Measurements from ENCODE around the gene LRFN2. TPM values are rescaled to one million over a fixed set of nuclear protein-coding genes. Genes with fewer than 3 reads are reported as not detected.

LRFN2 gene
- total RNA-seq, 1 donor from 2014 or later = not detected

DNA sequence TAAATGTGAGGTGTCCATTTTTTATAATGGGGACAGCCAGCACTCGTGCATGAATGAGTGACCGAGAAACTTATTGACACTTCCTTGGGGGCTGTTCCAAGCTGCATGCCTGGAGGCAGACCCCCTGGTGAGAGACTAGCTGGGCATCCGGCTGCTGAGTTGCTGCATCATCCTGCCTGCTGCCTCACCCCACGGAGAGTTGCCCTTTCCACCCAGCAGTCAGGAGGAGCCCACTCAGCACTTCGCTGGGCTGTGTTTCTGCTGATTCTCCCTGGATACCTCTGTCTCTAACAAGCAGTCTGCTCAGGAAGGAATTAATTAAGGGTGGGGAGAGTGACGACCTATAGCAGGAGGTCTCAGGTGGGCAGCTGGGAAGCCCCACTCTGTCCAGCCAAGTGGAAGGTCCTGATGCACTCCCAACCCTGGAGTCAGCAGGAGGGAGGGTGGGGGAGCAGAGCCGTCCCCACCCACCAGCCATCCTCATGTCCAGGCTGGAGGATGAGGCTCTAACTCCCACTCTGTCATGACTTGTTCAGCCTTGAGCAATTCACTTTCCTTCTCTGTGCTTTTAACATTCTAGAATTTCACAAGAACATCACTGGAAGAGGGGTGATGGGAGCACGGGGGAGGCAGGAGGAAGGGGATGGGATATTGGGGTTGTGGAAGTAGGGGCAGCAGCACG is 177.3 kb downstream of the LRFN2 start:
- Mint-ChIP-seq H3K4me3 (no peak overlapping the region), H3K36me3 (ENCODE audit: low read depth) (no peaks in the 10 kb centered on the region), H3K4me1 (no peaks in the 10 kb centered on the region), H3K27ac (no peak overlapping the region), H3K27me3 (peaks cover 2% of the 10 kb centered on the region), H3K9me3 (no peaks in the 10 kb centered on the region)
- intact Hi-C loops (cut with micrococcal nuclease) = no loop called here
- ATAC-seq (ENCODE audit: low read depth) = no peak
- ChIA-PET POLR2A (no interaction called here), CTCF (no interaction called here)
- TF ChIP-seq, protein P1, sequence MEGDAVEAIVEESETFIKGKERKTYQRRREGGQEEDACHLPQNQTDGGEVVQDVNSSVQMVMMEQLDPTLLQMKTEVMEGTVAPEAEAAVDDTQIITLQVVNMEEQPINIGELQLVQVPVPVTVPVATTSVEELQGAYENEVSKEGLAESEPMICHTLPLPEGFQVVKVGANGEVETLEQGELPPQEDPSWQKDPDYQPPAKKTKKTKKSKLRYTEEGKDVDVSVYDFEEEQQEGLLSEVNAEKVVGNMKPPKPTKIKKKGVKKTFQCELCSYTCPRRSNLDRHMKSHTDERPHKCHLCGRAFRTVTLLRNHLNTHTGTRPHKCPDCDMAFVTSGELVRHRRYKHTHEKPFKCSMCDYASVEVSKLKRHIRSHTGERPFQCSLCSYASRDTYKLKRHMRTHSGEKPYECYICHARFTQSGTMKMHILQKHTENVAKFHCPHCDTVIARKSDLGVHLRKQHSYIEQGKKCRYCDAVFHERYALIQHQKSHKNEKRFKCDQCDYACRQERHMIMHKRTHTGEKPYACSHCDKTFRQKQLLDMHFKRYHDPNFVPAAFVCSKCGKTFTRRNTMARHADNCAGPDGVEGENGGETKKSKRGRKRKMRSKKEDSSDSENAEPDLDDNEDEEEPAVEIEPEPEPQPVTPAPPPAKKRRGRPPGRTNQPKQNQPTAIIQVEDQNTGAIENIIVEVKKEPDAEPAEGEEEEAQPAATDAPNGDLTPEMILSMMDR (IDR thresholded peaks at IDR 0.05) = no peak
- DNase-seq = no peak

DNA sequence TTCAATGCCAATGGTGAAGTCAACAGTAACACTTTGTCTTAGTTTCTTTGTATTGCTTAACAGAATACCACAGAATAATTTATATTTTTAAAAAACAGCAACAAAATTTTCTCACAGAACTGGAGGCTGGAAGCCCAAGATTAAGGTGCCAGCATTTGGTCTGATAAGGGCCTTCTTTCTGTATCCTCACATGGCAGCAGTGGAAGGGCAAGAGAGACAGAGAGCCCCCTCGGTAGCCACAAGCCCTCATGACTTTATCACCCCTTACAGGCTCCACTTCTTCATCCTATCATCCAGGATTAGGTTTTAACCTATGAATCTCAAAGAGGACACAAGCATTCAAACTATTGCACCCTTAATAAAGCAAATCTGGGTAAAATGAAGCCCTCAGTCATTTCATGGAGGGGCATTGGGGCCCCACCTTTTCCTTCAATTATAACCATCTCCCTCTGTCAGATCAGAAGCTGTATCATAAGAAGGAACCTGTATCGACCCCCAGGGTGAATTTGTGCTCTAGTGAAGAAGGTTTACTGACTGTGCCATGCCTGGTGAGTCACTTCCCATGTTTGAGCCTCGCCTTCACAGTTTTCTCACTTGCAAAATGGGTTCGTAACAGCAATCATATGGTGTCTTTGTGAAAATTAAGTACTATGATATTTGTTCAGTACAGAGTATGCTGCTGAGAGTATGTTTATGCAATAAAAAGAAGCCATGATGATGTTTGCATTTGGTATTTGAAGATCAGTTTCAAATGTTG is 178.2 kb downstream of the LRFN2 start:
- H3K27me3 Mint-ChIP-seq = peaks cover 2% of the 10 kb centered on the region
- ChIA-PET POLR2A (no interaction called here), CTCF (no interaction called here)
- no peak for DNase-seq
- H3K4me1 Mint-ChIP-seq = no peaks in the 10 kb centered on the region
- ATAC-seq (ENCODE audit: low read depth) = no peak
- H3K27ac Mint-ChIP-seq = no peak overlapping the region
- intact Hi-C loops (cut with micrococcal nuclease) = no loop called here
- H3K9me3 Mint-ChIP-seq = no peaks in the 10 kb centered on the region
- no peaks in the 10 kb centered on the region for H3K36me3 Mint-ChIP-seq (ENCODE audit: low read depth)
- H3K4me3 Mint-ChIP-seq = no peak overlapping the region
- TF ChIP-seq, protein P1 (IDR thresholded peaks at IDR 0.05) = no peak

DNA sequence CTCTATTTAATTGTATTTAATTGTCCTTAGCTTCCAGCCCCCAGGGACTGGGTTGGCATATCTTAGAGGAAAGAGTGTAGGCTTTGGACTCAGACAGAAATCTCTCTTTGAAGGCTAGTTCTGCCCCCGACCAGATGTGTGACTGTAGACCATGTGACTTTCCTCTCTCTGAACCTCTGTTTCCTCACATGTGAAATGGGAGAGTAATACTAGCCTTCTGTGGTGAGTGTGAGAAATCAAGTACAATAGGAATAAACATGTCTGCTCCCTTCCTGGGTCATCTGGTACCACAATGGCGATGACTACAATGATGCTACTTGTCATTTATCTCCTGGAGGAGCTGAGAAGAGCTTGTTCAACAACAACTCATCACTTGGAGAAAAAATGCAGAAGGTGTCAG is 179.9 kb downstream of the LRFN2 start:
- Mint-ChIP-seq H3K4me3 (no peak overlapping the region), H3K4me1 (no peaks in the 10 kb centered on the region), H3K36me3 (ENCODE audit: low read depth) (no peaks in the 10 kb centered on the region), H3K9me3 (no peaks in the 10 kb centered on the region), H3K27me3 (peaks cover 2% of the 10 kb centered on the region), H3K27ac (no peak overlapping the region)
- ChIA-PET CTCF (no interaction called here), POLR2A (no interaction called here)
- TF ChIP-seq, protein P1 (IDR thresholded peaks at IDR 0.05) = no peak
- DNase-seq = no peak
- no peak for ATAC-seq (ENCODE audit: low read depth)
- intact Hi-C loops (cut with micrococcal nuclease) = no loop called here

DNA sequence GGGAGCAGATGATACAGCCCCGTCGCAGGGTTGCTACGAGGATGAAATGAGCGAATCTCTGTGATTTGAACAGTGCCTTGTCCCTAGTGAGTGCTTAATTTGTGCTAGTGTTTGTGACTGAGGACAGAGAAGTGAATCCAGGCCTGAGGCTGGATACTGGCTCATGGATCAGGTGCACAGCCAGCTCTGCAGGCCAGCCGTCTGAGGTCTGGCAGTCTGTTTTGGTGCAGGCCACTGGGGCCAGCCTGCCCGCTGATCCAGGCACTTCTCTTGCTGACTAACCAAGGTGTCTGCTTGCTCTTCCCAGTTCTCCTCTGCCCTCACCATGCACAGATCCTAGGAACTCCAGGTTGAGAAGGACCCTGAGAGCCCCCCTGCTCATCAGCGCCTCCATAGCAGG is 181.0 kb downstream of the LRFN2 start:
- Mint-ChIP-seq H3K27me3 (no peaks in the 10 kb centered on the region), H3K9me3 (no peaks in the 10 kb centered on the region), H3K4me1 (no peaks in the 10 kb centered on the region), H3K36me3 (ENCODE audit: low read depth) (no peaks in the 10 kb centered on the region), H3K4me3 (no peak overlapping the region), H3K27ac (no peak overlapping the region)
- no peak for DNase-seq
- CTCF ChIA-PET = no interaction called here
- no peak for ATAC-seq (ENCODE audit: low read depth)
- TF ChIP-seq, protein P1 (IDR thresholded peaks at IDR 0.05) = no peak
- intact Hi-C loops (cut with micrococcal nuclease) = no loop called here
- POLR2A ChIA-PET = no interaction called here

DNA sequence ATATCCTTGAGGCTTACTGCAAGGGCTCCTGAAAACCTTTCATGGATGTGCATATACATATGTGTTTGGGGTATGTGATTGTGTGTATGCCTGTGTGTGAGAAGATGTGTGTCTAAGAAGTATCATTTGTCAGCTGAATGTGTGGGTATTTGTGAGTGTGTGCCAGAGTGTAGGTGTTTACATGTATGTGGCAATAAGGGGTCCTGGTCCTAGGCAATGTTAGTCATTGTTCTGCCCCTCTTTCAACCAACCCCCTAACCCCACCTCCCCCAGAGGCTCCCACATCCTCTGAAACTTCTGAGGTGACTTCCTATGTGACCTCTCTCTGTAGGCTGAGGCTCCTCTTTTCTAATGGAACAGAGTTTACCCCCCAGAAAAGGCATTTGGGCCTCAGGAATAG is 186.4 kb downstream of the LRFN2 start:
- ATAC-seq (ENCODE audit: low read depth) = no peak
- Mint-ChIP-seq H3K36me3 (ENCODE audit: low read depth) (no peaks in the 10 kb centered on the region), H3K4me3 (no peak overlapping the region), H3K9me3 (no peaks in the 10 kb centered on the region), H3K27ac (no peak overlapping the region), H3K27me3 (no peaks in the 10 kb centered on the region), H3K4me1 (no peaks in the 10 kb centered on the region)
- POLR2A ChIA-PET = no interaction called here
- TF ChIP-seq, protein P1 (IDR thresholded peaks at IDR 0.05) = no peak
- intact Hi-C loops (cut with micrococcal nuclease) = no loop called here
- no peak for DNase-seq
- CTCF ChIA-PET = no interaction called here

All from activated B cell treated with CpG ODN at 0.5 μM for 24 hours (primary cell).